Muscle of back (tissue), 11 donors: ENCODE measurements around the gene UCP1. TPM values are rescaled to one million over a fixed set of nuclear protein-coding genes. Genes with fewer than 3 reads are reported as not detected.
"Not testable (repeated sequence)": the region's sequence is repeated elsewhere in the genome, so short reads cannot be mapped to it uniquely, and the experiment has no call there.

Experiments used
- DNase-seq, 3 donors: peaks; one replicate each; pipeline versions ENCODE4 v3.0.0 to v3.0.0-alpha.2; 2013
- polyA plus RNA-seq, 10 donors: library from polyadenylated mRNA; unstranded; fragments of 120-200 nt; gene quantifications; one replicate each; pipeline ENCODE4 v1.2.1, GENCODE V29; 2013; ENCODE audit not compliant: insufficient read length in 10 of 10

Gene UCP1
- polyA plus RNA-seq, 10 donors = 0.26 TPM; not detected in 9

DNA sequence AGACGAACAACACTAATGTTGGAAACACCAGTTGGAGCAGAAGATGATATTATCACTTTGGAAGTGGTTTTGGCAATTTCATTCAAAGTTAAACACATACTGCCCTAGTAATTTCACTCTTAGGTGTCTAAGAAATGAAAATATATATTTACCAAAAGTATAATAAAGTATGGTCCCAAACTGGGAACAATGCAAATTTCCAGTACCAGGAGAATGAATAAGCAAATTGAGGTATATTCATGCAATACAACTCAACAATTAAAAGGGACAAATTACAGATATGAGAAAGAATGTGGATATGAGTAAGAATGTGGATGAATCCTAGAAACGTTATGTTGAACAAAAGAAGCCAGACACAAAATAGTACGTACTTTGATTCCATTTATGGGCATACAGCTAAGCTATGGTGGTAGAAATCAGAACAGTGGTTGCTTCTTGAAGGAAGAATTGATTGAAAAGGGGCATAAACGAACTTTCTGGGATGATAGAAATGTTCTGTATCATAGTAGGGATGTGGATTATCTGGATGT is 34.7 kb downstream of the UCP1 start:
- peak in 1 of 3 donors; percentile 21 for DNase-seq

DNA sequence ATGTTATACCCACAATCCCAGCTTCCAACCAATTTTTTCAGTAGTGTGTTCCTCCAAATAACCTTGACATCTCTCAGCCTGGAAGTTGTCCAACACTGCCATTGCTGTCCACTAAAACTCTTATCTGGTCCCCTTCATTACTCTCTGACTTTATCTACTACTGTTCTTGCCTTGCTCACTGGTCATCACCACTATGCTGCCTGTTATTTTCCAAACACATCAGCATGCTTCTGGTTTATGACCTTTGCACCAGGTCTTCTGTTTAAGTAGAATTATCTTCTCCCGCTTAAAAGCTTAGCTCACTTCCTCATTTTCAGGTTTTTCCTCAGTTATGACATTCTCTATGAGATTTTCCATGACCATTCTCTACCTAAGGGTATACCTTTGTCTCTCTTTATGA is 39.3 kb downstream of the UCP1 start:
- no peak for DNase-seq

DNA sequence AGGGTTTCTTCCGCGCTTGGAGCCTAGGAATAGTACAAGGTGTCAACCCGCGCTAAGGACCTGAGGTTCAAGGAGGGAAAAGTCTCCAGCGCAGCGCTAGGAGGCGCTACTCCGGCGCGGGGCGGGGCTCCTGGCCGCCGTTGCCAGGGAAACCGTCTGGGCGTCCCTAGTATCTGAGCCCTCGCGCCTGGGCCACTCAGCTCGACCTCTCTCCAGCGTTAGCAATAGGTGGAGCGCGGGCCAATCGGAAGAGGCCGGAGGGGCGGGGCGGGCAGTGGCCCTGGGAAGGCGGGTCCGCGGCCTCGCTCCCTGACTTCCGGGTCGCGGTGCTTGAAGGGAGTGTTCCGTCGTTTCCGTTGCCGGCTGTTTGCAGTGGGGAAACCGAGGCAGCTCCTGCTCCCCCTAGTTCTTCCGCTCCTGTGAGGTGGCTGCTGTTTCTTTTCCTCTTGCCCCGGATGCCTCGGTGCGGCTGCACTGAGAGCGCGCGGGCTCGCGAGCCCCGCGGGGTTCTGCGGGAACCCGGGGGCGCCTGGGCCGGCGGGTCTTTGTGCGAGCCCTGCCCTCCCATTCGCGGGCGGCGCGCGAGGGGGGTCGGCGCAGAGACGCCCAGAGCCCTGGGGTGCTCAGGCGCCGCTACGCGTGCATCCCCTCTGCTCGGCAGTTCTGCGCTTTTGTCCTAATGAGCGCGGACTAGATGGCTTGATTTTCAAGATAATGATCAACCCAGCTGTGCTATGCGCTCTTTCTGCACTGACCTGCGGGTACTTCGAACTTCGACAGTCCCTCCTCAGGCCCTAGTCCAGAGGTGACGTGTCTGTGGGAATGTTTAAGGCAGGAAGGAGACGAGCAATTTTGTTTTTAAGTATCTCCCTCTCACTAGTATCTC is 44.7 kb downstream of the UCP1 start, which contains the start of gene ELMOD2:
ELMOD2 (plus strand) TSS at position 312 of the 886 bp plus-strand sequence. CDS start 1,261 bp downstream, outside the sequence.
- DNase-seq = peak; percentile 97 to 98 (median 97)

DNA sequence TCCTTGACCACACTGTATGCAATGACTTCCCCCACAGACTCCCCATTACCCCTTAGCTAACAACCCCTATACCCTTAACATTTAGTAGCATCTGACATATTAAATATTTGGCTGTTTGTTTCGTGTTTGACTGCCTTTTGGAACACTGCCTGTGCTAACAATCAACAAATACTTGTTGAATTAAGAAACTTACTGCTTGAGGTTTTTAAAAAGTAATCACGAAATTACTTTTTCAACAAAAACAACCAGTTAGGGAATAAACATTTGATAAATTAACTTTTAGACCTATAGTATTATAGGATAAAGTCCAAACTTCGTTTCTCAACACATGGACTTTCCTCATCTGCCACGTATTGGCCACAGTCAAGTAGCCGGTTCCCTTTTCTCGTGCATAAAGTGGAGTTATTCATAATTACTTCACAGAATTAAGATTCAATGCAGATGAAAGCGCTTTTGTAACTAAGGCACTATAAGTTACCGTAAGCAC is 45.3 kb downstream of the UCP1 start:
- no peak for DNase-seq

DNA sequence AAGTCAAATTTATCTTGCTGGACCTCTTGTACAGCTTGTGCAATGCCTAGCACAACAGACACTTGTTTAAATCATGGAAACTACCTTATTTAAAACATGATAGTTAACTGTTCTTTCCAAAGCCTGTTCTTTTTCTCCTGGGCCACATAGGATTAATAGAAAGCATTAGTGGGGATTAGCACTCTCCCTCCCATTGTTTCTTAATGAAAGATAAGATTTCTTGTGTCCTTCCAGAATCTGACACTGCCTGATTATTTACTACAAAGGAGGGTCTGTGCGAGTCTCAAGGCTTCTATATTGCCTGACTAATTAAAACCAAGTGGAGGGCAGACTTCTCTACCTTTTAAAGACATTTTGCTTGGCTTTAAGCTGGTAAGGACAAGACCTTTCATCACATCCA is 53.3 kb downstream of the UCP1 start:
- DNase-seq = no peak

DNA sequence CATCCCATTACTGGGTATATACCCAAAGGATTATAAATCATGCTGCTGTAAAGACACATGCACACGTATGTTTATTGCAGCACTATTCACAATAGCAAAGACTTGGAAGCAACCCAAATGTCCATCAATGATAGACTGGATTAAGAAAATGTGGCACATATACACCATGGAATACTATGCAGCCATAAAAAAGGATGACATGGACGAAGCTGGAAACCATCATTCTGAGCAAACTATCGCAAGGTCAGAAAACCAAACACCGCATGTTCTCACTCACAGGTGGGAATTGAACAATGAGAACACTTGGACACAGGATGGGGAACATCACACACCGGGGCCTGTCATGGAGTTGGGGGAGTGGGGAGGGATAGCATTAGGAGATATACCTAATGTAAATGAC is 55.0 kb downstream of the UCP1 start:
- DNase-seq = not testable (repeated sequence)

Other genes starting within 250 kb of the UCP1 start
- 10 to 100 TPM; 43.5 to 55.7 (median 50.3) TPM for gene SCOC, start 195.3 kb downstream of the UCP1 start, polyA plus RNA-seq
- gene CLGN, start 141.3 kb downstream of the UCP1 start, polyA plus RNA-seq = 1 to 10 TPM; 1.3 to 3.2 (median 2.4) TPM
- gene MGAT4D, start 70.7 kb downstream of the UCP1 start, polyA plus RNA-seq = not detected
- 10 to 100 TPM; 17.8 to 29.1 (median 24.0) TPM for gene ELMOD2, start 44.8 kb downstream of the UCP1 start, polyA plus RNA-seq
- gene TBC1D9, start 187.4 kb upstream of the UCP1 start, polyA plus RNA-seq = 10 to 100 TPM; 15.9 to 22.7 (median 18.6) TPM